Stomach (tissue), 4 donors: ENCODE data around the gene SEMA3F.

ENCODE experiments used
- EP300 ChIP-seq: sonication (generic); formaldehyde crosslinking; IDR thresholded peaks from one replicate; pipeline ENCODE4 v1.6.1; 2017; ENCODE audit warnings: antibody characterized with exemption
- POLR2A ChIP-seq, 4 donors: fragments of 450-650 bp; IDR thresholded peaks; one replicate each; pipeline ENCODE4 v1.6.1; 2016; ENCODE audit warnings: antibody characterized with exemption in 4 of 4, control low read depth in 2 of 4, mild to moderate bottlenecking in 1 of 4, moderate library complexity in 1 of 4
- POLR2AphosphoS5 ChIP-seq, 3 donors: sonication (generic); formaldehyde crosslinking; IDR thresholded peaks; one replicate each; pipeline ENCODE4 v1.6.1; 2016; ENCODE audit warnings: antibody characterized with exemption in 3 of 3
- TF ChIP-seq, protein P1 (sequence below), 7 experiments: fragments of 450-650 bp in 4 of 7; fragments of 200-600 bp in 3 of 7; sonication (generic) in 3 of 7; IDR thresholded peaks; one replicate each; pipeline ENCODE4 v1.5.1; 2016 to 2019; ENCODE audit warnings: antibody characterized with exemption in 7 of 7, control low read depth in 2 of 7, mild to moderate bottlenecking in 1 of 7

GRCh38 chr3:50195501-50196252, 40.6 kb downstream of the SEMA3F start:
- TF ChIP-seq, protein P1, sequence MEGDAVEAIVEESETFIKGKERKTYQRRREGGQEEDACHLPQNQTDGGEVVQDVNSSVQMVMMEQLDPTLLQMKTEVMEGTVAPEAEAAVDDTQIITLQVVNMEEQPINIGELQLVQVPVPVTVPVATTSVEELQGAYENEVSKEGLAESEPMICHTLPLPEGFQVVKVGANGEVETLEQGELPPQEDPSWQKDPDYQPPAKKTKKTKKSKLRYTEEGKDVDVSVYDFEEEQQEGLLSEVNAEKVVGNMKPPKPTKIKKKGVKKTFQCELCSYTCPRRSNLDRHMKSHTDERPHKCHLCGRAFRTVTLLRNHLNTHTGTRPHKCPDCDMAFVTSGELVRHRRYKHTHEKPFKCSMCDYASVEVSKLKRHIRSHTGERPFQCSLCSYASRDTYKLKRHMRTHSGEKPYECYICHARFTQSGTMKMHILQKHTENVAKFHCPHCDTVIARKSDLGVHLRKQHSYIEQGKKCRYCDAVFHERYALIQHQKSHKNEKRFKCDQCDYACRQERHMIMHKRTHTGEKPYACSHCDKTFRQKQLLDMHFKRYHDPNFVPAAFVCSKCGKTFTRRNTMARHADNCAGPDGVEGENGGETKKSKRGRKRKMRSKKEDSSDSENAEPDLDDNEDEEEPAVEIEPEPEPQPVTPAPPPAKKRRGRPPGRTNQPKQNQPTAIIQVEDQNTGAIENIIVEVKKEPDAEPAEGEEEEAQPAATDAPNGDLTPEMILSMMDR (IDR thresholded peaks at IDR 0.05), result no peak
- TF ChIP-seq POLR2AphosphoS5 (IDR thresholded peaks at IDR 0.05) (no peak), POLR2A (IDR thresholded peaks at IDR 0.05) (no peak), EP300 (no peak)
